ENCODE measurements around the gene IL6. TPM values are rescaled to one million over a fixed set of nuclear protein-coding genes. Genes with fewer than 3 reads are reported as not detected.
A peak's percentile ranks its signal among the peaks of the same experiment; 100 is the strongest.

IL6 gene
- total and polyA plus RNA-seq, 7 donors: 2.1 to 43.3 (median 9.7) TPM; not detected in 1

- Histone ChIP-seq H3K4me3 (no peak overlapping the region), H3K27ac (peak overlapping the region in 3 of 4 donors; percentile 5 to 39 (median 34)), H3K36me3 (no peaks in the 10 kb centered on the region), H3K4me1 (peaks cover 0 to 3% (median 0%) of the 10 kb centered on the region in 4 donors), H3K27me3 (no peaks in the 10 kb centered on the region), H3K9me3 (no peaks in the 10 kb centered on the region)
- WGBS, 2 donors: 80 to 84% methylated on average over 5 of the region's 5 CpGs
- DNase-seq: no peak
- intact Hi-C loops (cut with DNase I): loop anchor here (5.0 to 10.0 kb wide), 2 partner anchors 54 to 274 kb away; partner anchors contain the start of gene IL6
- no peak for TF ChIP-seq EP300 (IDR thresholded peaks at IDR 0.05)
- no peak for TF ChIP-seq POLR2AphosphoS5 (IDR thresholded peaks at IDR 0.05)
- TF ChIP-seq POLR2A (IDR thresholded peaks at IDR 0.05): no peak
- TF ChIP-seq CTCF (IDR thresholded peaks at IDR 0.05): no peak
Observed at GRCh38 chr7:22781230-22781711, 54.3 kb downstream of the IL6 start.

Other genes with a start within 250 kb of the IL6 start
- gene STEAP1B, start 227.0 kb upstream of the IL6 start, total RNA-seq: 1 to 10 TPM in 2 of 4 donors, under 1 TPM in 1, not detected in 1; 0.33 to 2.1 (median 1.4) TPM
- gene STEAP1B, start 227.0 kb upstream of the IL6 start, polyA plus RNA-seq: 1 to 10 TPM in 2 of 3 donors, under 1 TPM in 1; 0.69 to 1.6 (median 1.2) TPM
- 100 to 1,000 TPM; 148 to 341 (median 277) TPM for gene TOMM7, start 95.6 kb downstream of the IL6 start, total RNA-seq
- 100 to 1,000 TPM; 324 to 625 (median 452) TPM for gene TOMM7, start 95.6 kb downstream of the IL6 start, polyA plus RNA-seq

All from sigmoid colon (tissue), 7 donors.